Right cardiac atrium (tissue), 5 donors: ENCODE results near the gene KLC1. TPM values are rescaled to one million over a fixed set of nuclear protein-coding genes. Genes with fewer than 3 reads are reported as not detected.

ENCODE experiments used
- ATAC-seq, 2 donors: fragments of 200-7000 bp; cut with Tn5 transposase; one replicate each; pipeline versions ENCODE4 v1.8.0 to v1.9.1; 2020; ENCODE audit warnings: moderate library complexity in 2 of 2, mild to moderate bottlenecking in 1 of 2
- DNase-seq, 3 donors: peaks; one replicate each; pipeline ENCODE4 v3.0.0-alpha.2; 2020
- H3K27ac ChIP-seq: one replicate; pipeline ENCODE4 v1.5.1; 2013; ENCODE audit warnings: mild to moderate bottlenecking, low read length, control low read depth, moderate library complexity
- H3K27me3 ChIP-seq: one replicate; pipeline ENCODE4 v1.6.1; 2013; ENCODE audit not compliant: control insufficient read depth, insufficient read depth
- H3K4me1 ChIP-seq: one replicate; pipeline ENCODE4 v1.6.1; 2013; ENCODE audit warnings: low read length; ENCODE audit not compliant: control insufficient read depth, insufficient read depth
- H3K4me3 ChIP-seq: one replicate; pipeline ENCODE4 v1.5.1; 2013; ENCODE audit warnings: low read length, control low read depth
- H3K9me3 ChIP-seq: one replicate; pipeline ENCODE4 v1.6.1; 2013; ENCODE audit warnings: low read length; ENCODE audit not compliant: control insufficient read depth
- WGBS: extraction: QIAGEN DNeasy Blood & Tissue Kit; methylation state at CpG from one replicate; pipeline ENCODE4 v1.1.7; 2013; 5-methylcytosine and 5-hydroxymethylcytosine counted together
- intact Hi-C, 4 donors: fragments of 100-400 bp; cut with DNase I; formaldehyde crosslinking; loops; one replicate each; pipeline versions ENCODE4 v1.11.0 to v1.14.0; 2022 to 2023
- polyA plus RNA-seq: library from polyadenylated mRNA; stranded (reverse); fragments of 200-250 nt; gene quantifications from one replicate; pipeline ENCODE4 v1.2.3, GENCODE V29; 2013
- total RNA-seq, 4 donors: library from RNA; stranded (reverse); fragmentation: NEBNext Ultra II Directional; extraction: Animal tissue kit (Norgen Biotek cat#: 25700); gene quantifications; one replicate each; pipeline ENCODE4 v1.2.1, GENCODE V29; 2021
- donor health status: healthy with polysubstance abuse.
- donor health status: DM: no; HTN: yes; CAD: no.
- donor health status: DM: no; HTN: no; CAD: no.
- donor health status: DM: no; HTN: yes; CAD: no; lungs with severe emphysema.
- donor health status: DM: yes; HTN: yes; CAD: no.

KLC1 gene
- total and polyA plus RNA-seq, 5 donors: 110 to 137 (median 126) TPM

DNA sequence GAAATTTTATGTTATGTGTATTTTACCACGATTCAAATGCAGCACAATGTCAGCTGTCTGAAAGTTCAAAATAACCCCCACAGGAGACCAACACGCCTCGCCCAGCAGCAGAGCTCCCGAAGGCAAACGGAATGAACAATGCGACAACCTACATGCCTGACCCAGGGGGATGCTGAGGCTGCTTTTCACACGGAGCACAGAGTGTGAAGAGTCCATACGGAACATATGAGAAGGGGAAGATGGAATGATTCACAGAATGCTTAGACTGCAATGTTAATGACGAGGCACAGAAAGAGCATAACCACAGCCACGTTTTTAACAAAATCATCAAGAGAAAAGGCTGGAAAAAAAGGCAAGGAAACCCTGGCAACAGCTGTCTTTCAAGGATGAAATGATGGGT, 109.2 kb downstream of the KLC1 start:
- H3K4me3 ChIP-seq: no peak overlapping the region
- no peak overlapping the region for H3K27ac ChIP-seq
- no peaks in the 10 kb centered on the region for H3K9me3 ChIP-seq
- DNase-seq: no peak
- 84% methylated on average over 10 of the region's 10 CpGs for WGBS
- intact Hi-C loops: no loop called here
- no peak for ATAC-seq
- H3K4me1 ChIP-seq: peaks cover 3% of the 10 kb centered on the region
- no peaks in the 10 kb centered on the region for H3K27me3 ChIP-seq

GRCh38 chr14:103738701-103739451, 109.9 kb downstream of the KLC1 start:
- ATAC-seq (no peak), DNase-seq (no peak)
- Histone ChIP-seq H3K9me3 (no peaks in the 10 kb centered on the region), H3K27ac (no peak overlapping the region), H3K4me3 (no peak overlapping the region), H3K27me3 (no peaks in the 10 kb centered on the region), H3K4me1 (peaks cover 3% of the 10 kb centered on the region)
- intact Hi-C loops: no loop called here
- 85% methylated on average over 34 of the region's 34 CpGs for WGBS

GRCh38 chr14:103739466-103739792, 110.4 kb downstream of the KLC1 start:
- DNase-seq (no peak), ATAC-seq (no peak)
- Histone ChIP-seq H3K4me3 (no peak overlapping the region), H3K27ac (no peak overlapping the region), H3K9me3 (no peaks in the 10 kb centered on the region), H3K4me1 (peaks cover 3% of the 10 kb centered on the region), H3K27me3 (no peaks in the 10 kb centered on the region)
- intact Hi-C loops: no loop called here
- WGBS: 88% methylated on average over 6 of the region's 6 CpGs

- no peak overlapping the region for H3K4me3 ChIP-seq
- ATAC-seq: no peak
- intact Hi-C loops: no loop called here
- no peaks in the 10 kb centered on the region for H3K9me3 ChIP-seq
- H3K27me3 ChIP-seq: no peaks in the 10 kb centered on the region
- 96% methylated on average over 30 of the region's 30 CpGs for WGBS
- peaks cover 3% of the 10 kb centered on the region for H3K4me1 ChIP-seq
- no peak overlapping the region for H3K27ac ChIP-seq
- no peak for DNase-seq
These were observed 110.9 kb downstream of the KLC1 start for GRCh38 chr14:103739793-103740501.

GRCh38 chr14:103740991-103741689, 112.1 kb downstream of the KLC1 start:
- Histone ChIP-seq H3K4me3 (no peak overlapping the region), H3K27me3 (no peaks in the 10 kb centered on the region), H3K9me3 (no peaks in the 10 kb centered on the region), H3K4me1 (peaks cover under 1% of the 10 kb centered on the region), H3K27ac (no peak overlapping the region)
- 64% methylated on average over 14 of the region's 14 CpGs for WGBS
- intact Hi-C loops: no loop called here
- ATAC-seq (no peak), DNase-seq (no peak)

DNA sequence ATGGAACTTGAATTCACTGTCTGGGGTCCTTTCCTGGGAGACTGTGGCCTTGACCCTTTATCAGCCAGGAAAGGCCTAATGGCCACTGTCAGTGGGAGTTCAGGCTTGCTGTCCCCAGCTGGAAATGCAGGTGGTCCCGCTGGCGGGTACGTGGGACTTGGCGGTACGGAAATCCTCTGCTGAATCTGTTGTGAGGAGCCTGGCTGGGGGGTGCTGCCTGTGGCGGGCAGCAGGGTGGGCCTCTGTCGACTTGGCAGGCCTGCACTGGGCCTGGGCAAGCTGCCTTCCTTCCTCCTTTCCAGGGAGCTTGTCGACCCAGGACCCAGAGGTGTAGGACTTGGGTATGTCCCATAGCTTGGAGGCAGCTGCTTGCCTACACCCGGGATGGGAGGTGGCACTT, 112.9 kb downstream of the KLC1 start:
- H3K27ac ChIP-seq: no peak overlapping the region
- intact Hi-C loops: no loop called here
- H3K9me3 ChIP-seq: no peaks in the 10 kb centered on the region
- no peaks in the 10 kb centered on the region for H3K4me1 ChIP-seq
- 70% methylated on average over 9 of the region's 9 CpGs for WGBS
- DNase-seq (no peak), ATAC-seq (no peak)
- H3K27me3 ChIP-seq: no peaks in the 10 kb centered on the region
- no peak overlapping the region for H3K4me3 ChIP-seq

DNA sequence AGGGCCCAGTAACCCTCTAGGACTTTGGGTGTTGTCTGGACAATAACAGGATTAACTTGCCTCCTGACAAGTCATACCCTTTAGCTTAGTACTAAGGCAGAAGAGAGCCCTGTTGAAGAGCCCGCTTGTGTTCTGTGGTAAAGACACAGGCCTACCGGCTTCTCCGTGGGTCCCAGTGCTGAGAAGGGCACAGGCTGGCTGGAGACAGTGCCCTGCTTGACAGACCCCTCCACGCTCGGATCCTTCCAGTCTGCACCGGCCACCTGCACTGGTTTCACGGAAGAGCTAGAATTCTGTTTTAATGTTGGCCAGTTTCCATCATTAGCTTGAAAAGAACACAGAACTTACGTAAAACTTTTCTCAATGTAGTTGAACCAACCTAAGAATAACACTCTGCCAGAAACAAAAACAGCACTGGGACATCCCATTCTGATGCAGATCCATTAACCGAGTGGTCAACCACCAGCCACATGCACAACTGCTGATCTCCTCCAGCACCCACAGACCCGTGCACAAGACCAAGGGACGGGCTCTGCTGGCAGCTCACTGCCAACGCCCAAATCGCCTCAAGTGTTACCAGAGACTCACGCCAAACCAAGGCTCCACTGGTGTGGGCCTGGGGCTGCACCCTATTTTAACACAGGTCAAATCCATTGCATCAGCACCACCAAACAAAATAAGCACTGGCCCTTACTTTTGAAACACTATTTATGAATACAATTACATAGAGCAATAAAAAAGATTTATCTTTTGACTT, 113.7 kb downstream of the KLC1 start:
- ATAC-seq: no peak
- Histone ChIP-seq H3K4me1 (no peaks in the 10 kb centered on the region), H3K27ac (no peak overlapping the region), H3K27me3 (no peaks in the 10 kb centered on the region), H3K4me3 (no peak overlapping the region), H3K9me3 (no peaks in the 10 kb centered on the region)
- WGBS: 85% methylated on average over 14 of the region's 14 CpGs
- intact Hi-C loops: no loop called here
- no peak for DNase-seq

- H3K4me1 ChIP-seq: no peaks in the 10 kb centered on the region
- no peaks in the 10 kb centered on the region for H3K27me3 ChIP-seq
- intact Hi-C loops: no loop called here
- DNase-seq (no peak), ATAC-seq (no peak)
- H3K9me3 ChIP-seq: no peaks in the 10 kb centered on the region
- H3K4me3 ChIP-seq: no peak overlapping the region
- H3K27ac ChIP-seq: no peak overlapping the region
- 85% methylated on average over 15 of the region's 15 CpGs for WGBS
These were observed 114.7 kb downstream of the KLC1 start for GRCh38 chr14:103743691-103744090.

DNA sequence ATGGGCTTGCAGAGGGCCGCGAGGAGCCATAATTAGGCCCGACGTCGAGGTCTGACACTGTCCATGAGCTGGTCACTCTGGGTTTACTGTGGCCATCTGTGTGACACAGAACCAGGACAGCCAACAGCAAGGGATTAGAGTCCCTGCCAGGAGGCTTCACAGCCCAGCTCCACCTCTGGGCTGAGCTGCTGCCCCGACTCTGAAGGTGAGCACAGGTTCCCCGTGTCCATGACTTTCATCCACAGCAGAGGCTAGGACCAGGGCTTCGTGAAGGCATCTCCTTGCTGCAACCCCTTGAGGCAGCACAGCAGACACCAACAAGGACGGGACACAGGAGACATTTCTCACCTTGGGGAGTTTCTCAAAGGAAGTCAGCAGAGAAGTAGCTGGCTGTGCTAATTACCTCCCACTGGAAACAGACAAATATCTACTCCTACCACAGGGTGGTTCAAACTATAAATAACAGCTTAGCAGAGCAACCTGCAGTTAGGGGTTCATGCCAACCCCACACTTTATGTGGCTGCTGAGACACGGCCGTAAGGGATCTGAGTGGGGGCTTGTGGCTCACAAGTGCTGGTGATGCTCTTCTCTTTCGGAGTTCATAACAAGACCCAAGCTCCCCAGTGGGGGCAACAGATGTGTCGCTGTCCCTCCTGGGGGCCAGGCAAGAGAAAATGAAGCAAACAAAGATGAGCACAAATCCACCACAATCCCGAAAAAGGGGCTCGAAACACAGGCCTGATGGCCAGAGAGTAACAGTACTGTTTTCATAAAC, 115.8 kb downstream of the KLC1 start:
- intact Hi-C loops: no loop called here
- 80% methylated on average over 15 of the region's 15 CpGs for WGBS
- H3K9me3 ChIP-seq: no peaks in the 10 kb centered on the region
- no peak overlapping the region for H3K4me3 ChIP-seq
- H3K4me1 ChIP-seq: no peaks in the 10 kb centered on the region
- H3K27ac ChIP-seq: no peak overlapping the region
- H3K27me3 ChIP-seq: no peaks in the 10 kb centered on the region
- no peak for ATAC-seq
- DNase-seq: no peak

DNA sequence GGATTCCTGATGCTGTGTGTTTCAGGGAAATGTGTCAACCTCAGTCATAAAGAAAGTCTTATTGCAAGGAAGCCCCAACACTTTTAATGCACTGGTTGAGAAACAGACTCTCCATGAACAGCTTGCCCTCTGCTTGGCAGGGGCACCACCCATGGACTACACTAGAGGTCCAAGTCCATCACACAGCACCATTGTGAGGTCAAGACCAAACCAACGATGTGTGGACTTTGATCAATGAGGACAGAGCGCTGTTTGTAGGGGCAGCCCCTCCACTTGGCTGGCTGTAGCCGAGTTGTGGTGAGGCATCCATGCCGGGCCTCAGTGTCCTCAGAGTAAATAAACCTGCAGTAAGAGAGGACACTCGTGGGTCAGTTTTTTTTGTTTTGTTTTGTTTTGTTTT, 116.4 kb downstream of the KLC1 start:
- DNase-seq (no peak), ATAC-seq (no peak)
- Histone ChIP-seq H3K27me3 (no peaks in the 10 kb centered on the region), H3K4me3 (no peak overlapping the region), H3K4me1 (no peaks in the 10 kb centered on the region), H3K9me3 (no peaks in the 10 kb centered on the region), H3K27ac (no peak overlapping the region)
- 81% methylated on average over 5 of the region's 5 CpGs for WGBS
- intact Hi-C loops: no loop called here
